NCI-H2029 treated with DMSO at 0.1 percent for 48 hours (cell line): ENCODE results near the gene PFDN6.
"Not testable (repeated sequence)": the region's sequence is repeated elsewhere in the genome, so short reads cannot be mapped to it uniquely, and the experiment has no call there.

Experiments
- DNase-seq: peaks from one replicate; lab custom pipeline; 2025; lab: John Stamatoyannopoulos, UW

Gene PFDN6

GRCh38 chr6:33273924-33274902 is 15.2 kb upstream of the PFDN6 start:
- DNase-seq: no peak

GRCh38 chr6:33275795-33276580 is 13.4 kb upstream of the PFDN6 start:
- peak; percentile 2 for DNase-seq

- no peak for DNase-seq
Measured at GRCh38 chr6:33276581-33276863, 12.9 kb upstream of the PFDN6 start.

- no peak for DNase-seq
Measured at GRCh38 chr6:33276864-33277662, 12.3 kb upstream of the PFDN6 start, which contains the start of gene B3GALT4. B3GALT4 (plus strand) TSS chr6:33277123; CDS start chr6:33277420, 297 bp downstream.

DNA sequence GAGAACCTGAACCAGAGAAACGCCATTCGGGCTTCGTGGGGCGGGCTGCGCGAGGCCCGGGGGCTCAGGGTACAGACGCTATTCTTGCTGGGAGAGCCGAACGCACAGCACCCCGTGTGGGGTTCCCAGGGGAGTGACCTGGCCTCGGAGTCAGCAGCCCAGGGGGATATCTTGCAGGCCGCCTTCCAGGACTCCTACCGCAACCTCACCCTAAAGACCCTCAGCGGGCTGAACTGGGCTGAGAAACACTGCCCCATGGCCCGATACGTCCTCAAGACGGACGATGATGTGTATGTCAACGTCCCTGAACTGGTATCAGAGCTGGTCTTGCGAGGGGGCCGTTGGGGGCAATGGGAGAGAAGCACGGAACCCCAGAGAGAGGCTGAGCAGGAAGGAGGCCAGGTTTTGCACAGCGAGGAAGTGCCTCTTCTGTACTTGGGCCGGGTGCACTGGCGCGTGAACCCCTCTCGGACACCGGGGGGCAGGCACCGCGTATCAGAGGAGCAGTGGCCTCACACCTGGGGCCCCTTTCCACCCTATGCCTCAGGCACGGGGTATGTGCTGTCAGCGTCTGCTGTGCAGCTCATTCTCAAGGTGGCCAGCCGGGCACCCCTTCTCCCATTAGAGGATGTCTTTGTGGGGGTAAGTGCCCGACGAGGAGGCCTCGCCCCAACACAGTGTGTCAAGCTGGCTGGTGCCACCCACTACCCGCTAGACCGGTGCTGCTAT is 11.6 kb upstream of the PFDN6 start:
- no peak for DNase-seq

DNA sequence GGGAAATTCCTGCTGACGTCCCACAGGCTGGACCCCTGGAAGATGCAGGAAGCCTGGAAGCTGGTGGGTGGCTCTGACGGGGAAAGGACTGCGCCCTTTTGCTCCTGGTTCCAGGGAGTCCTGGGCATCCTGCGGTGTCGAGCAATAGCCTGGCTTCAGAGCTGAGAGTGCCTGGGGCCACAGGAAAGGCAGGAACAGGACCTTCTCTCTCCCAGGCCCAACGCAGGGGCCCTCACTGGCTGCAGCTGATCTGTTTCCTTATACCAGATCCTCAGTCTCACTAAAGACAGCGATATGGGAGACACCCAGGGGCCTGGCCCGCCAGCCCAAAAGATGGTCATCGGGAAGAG is 11.0 kb upstream of the PFDN6 start:
- no peak for DNase-seq

- no peak for DNase-seq
Measured at GRCh38 chr6:33278810-33279209, 10.6 kb upstream of the PFDN6 start.

GRCh38 chr6:33279257-33279695 is 10.1 kb upstream of the PFDN6 start:
- DNase-seq: no peak

DNA sequence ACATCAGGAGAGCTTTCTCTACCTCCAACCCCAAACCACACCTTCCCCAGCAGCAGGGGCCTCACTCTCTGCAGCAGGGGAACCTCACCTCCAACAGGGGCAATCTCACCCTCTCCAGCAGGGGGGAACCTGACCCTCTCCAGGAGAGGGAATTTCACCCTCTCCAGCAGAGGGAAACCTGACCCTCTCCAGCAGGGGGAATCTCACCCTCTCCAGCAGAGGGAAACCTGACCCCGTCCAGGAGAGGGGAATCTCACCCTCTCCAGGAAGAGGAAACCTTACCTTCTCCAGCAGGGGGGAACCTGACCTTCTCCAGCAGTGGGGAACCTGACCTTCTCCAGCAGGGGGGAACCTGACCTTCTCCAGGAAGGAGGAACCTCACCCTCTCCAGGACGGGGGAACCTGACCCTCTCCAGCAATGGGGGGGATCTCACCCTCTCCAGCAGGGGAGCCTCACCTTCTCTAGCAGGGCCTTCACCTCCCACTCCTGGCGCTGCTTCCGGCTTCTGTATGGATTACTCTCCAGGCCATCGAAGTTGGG is 9.4 kb upstream of the PFDN6 start:
- DNase-seq: peak; percentile 7

- no peak for DNase-seq
Measured at GRCh38 chr6:33280539-33280938, 8.9 kb upstream of the PFDN6 start.

GRCh38 chr6:33285214-33285613 is 4.2 kb upstream of the PFDN6 start:
- not testable (repeated sequence) for DNase-seq

DNA sequence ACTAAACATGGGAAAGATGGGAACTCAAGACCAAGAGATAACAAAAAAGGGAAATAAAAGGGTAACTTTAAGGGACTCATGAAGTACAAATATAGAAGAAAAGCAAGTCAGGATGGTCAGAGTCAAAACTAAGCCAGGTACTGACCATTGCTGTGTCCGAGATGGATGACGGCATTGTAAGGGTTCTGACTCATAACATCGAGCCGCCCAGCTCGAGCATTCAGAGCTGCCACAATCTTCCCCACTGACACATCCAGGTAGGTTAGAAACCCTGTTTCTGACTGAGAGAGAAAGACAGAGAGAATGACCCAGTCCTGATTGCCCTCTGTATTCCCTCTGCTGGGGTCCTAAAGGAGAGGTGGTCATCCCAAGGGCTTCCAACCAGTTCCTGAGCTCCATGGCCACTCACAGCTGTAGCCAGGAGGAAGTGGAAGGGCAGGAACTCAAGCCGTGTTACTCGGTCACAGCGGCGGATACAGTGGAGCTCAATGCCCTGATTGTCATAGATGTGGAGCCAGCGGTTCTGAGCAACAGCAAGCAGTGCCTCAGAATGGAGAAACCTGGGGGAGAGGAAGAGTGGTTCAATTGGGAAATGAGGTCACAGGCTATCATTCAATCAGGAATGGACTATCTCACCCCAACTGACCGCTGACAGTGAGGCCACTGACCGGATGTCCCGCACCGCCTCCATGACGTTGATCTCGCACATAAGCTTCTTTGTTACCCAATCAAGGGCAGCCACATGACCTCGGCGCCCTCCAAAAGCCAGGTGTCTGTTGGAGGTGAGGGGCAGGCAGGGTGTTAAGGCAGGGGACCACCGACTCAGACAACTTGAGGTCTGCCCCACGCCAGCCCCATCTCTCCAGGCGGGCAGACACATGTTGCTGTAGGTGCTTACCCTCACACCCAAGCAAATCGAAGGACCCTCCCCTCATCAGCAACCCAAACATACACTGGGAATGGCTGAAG is 2.2 kb upstream of the PFDN6 start:
- DNase-seq: no peak

GRCh38 chr6:33288141-33288920 is 1.1 kb upstream of the PFDN6 start:
- DNase-seq: no peak

- DNase-seq: no peak
Measured at GRCh38 chr6:33289784-33290315, 449 bp downstream of the PFDN6 start.

DNA sequence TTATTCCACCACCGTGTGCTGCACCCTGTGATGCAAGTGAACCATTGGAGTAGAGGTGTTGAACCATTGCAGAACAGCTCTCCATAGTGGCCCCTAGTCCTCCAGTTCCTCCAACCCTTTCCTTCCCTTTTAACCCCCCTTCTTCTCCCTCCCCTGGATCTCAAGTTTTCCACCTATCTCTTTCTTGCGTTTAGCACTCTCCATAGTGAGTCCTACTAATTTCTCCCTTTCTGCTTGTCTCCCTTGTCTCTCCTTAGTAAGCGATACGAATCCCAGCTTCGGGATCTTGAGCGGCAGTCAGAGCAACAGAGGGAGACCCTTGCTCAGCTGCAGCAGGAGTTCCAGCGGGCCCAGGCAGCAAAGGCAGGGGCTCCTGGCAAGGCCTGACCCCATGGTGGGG is 1.1 kb downstream of the PFDN6 start:
- no peak for DNase-seq

DNA sequence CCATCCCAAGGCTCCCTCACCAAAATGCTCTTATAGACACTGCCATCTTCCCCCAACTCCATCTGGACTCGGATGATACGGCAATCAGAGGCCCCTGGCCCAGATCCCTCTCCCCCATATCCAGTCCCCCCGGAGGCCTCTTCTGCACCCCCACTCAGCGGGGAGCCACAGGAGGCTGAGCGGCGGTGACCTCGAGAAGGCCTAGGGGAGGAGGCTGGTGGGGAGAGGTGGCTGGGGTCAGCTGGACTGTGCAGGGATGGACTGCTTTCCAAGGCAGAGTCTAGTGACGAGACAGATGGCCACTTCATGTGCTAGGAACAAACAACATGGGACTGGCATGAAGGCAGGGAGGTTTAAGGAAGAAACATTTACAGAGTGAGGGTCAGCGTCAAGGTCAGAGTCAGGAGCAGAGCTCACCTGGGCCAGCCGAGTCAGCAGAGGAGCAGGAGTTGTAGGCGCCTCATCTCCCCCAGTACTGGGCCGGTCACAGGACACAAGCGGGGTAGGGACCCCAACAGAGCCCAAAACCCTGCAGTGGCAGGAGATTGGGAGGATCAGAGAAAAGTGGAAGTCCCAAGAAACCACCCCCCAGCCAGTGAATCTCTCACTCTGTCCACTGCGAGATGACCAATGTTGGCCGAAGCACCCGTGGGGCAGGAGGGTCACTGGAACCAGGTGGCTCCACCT is 3.7 kb downstream of the PFDN6 start:
- DNase-seq: no peak

DNA sequence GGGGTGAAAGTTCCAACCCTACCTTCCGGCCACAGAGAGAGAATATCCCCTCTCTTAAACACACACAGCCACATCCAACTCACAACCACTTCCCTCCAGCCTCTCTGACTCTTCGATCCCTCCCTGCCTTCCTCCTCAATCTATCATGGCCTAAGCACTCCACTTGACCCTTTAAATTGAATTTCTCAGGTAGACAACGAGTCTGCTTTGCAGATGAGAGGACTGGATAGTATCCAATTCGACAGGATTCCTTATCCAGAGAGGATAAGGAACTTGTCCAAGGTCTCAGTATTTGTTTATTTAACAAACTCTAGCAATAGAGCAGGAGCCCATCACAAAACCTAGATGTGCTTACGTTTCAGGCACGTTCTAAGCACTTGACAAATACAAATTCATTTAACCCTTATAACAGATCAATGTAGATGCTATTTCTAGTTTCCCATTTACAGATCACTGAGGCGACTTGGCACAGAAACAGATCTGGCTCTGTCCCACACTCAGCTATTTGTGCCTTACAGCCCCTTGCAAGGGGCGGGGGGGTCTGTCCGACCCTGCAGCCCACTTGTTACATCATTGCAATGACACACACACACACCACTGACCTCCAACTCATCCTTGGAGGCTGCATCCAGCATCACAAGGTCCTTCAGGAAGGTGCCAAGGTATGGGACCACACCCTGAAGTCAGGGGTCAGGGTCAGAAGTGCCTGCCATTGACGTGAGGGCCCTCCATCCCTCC is 4.9 kb downstream of the PFDN6 start:
- no peak for DNase-seq
